ENCODE data around the gene SLC46A1.

DNA sequence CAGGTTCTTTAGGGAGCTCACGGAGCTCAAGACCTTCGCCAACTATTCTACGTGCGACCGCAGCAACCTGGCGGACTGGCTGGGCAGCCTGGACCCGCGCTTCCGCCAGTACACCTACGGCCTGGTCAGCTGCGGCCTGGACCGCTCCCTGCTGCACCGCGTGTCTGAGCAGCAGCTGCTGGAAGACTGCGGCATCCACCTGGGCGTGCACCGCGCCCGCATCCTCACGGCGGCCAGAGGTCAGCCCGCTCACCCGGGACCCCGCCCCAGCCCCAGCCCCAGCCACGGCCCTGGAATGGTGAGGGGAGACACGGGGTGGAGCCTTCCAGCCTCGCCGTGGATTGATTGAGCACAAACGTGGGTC is 21.0 kb downstream of the SLC46A1 start:
- TF ChIP-seq, protein P1, sequence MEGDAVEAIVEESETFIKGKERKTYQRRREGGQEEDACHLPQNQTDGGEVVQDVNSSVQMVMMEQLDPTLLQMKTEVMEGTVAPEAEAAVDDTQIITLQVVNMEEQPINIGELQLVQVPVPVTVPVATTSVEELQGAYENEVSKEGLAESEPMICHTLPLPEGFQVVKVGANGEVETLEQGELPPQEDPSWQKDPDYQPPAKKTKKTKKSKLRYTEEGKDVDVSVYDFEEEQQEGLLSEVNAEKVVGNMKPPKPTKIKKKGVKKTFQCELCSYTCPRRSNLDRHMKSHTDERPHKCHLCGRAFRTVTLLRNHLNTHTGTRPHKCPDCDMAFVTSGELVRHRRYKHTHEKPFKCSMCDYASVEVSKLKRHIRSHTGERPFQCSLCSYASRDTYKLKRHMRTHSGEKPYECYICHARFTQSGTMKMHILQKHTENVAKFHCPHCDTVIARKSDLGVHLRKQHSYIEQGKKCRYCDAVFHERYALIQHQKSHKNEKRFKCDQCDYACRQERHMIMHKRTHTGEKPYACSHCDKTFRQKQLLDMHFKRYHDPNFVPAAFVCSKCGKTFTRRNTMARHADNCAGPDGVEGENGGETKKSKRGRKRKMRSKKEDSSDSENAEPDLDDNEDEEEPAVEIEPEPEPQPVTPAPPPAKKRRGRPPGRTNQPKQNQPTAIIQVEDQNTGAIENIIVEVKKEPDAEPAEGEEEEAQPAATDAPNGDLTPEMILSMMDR (IDR thresholded peaks at IDR 0.05): no peak
- no peak for TF ChIP-seq POLR2A (IDR thresholded peaks at IDR 0.05)
